ENCODE data around the gene SMTNL2. TPM values are rescaled to one million over a fixed set of nuclear protein-coding genes. Genes with fewer than 3 reads are reported as not detected.

Gene SMTNL2
- total RNA-seq, 1 donor from 2014 or later: 22.0 TPM

DNA sequence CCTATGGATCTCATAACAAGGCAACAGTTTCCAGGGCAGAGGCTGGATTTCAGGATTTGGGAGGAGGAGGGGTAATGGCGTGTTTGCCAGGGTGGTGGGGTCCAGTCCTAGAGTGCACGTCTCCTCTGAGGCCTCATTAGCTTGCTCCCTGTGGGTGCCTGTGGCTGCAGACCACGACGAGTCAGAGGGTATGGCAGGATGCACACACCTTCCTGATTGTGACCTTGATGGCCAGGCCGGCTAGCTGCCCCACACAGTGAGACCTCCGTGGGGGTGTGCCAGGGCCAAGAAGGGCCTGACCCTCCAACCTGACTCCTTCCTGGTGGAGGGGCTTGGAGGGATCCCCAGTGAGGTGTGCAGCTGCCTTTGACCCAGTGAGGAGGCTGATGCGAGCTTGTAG lies 4.0 kb upstream of the SMTNL2 start:
- no peak for DNase-seq
- Mint-ChIP-seq H3K36me3 (ENCODE audit: unreplicated experiment) (no peaks in the 10 kb centered on the region), H3K4me3 (ENCODE audit: unreplicated experiment) (no peak overlapping the region), H3K27ac (ENCODE audit: unreplicated experiment) (no peak overlapping the region), H3K4me1 (ENCODE audit: low read depth, unreplicated experiment) (peaks cover 35% of the 10 kb centered on the region), H3K9me3 (ENCODE audit: unreplicated experiment) (peaks cover 18% of the 10 kb centered on the region), H3K27me3 (ENCODE audit: unreplicated experiment) (peaks cover 24% of the 10 kb centered on the region)
- TF ChIP-seq CTCF (IDR thresholded peaks at IDR 0.05; ENCODE audit: partially characterized antibody, unreplicated experiment): no peak

DNA sequence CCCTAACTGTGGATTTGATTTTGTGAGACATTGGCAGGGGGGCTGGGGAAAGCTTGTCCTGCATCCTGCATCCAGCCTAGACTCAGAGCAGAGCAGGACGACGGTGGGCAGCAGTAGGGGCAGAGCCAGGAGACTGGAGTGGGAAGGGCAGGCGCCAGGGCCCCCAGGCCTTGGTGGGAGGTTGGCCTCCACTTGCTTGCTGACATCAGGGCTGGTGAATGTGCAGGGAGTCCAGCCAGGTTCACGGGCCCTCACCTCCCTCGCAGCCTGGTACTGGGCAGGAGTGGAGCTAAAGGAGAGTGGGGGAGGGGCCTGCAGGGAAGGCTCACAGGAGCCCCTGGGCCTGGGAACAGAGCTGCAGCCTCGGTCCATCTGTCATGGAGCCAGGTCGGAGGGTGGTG lies 2.2 kb upstream of the SMTNL2 start:
- H3K27ac Mint-ChIP-seq (ENCODE audit: unreplicated experiment): peak overlapping the region; percentile 92
- H3K27me3 Mint-ChIP-seq (ENCODE audit: unreplicated experiment): peaks cover 28% of the 10 kb centered on the region

GRCh38 chr17:4582691-4583090 lies 1.6 kb upstream of the SMTNL2 start:
- no peaks in the 10 kb centered on the region for H3K36me3 Mint-ChIP-seq (ENCODE audit: unreplicated experiment)
- H3K9me3 Mint-ChIP-seq (ENCODE audit: unreplicated experiment): peaks cover 19% of the 10 kb centered on the region
- peak overlapping the region; percentile 92 for H3K27ac Mint-ChIP-seq (ENCODE audit: unreplicated experiment)
- peaks cover 28% of the 10 kb centered on the region for H3K27me3 Mint-ChIP-seq (ENCODE audit: unreplicated experiment)
- TF ChIP-seq CTCF (IDR thresholded peaks at IDR 0.05; ENCODE audit: partially characterized antibody, unreplicated experiment): no peak
- H3K4me1 Mint-ChIP-seq (ENCODE audit: low read depth, unreplicated experiment): peaks cover 39% of the 10 kb centered on the region
- peak; percentile 65 for DNase-seq
- H3K4me3 Mint-ChIP-seq (ENCODE audit: unreplicated experiment): peak overlapping the region; percentile 90

More for the DNA sequence above, 2.2 kb upstream of the SMTNL2 start:
- no peaks in the 10 kb centered on the region for H3K36me3 Mint-ChIP-seq (ENCODE audit: unreplicated experiment)
- peaks cover 19% of the 10 kb centered on the region for H3K9me3 Mint-ChIP-seq (ENCODE audit: unreplicated experiment)
- H3K4me3 Mint-ChIP-seq (ENCODE audit: unreplicated experiment): peak overlapping the region; percentile 60
- DNase-seq: peak; percentile 50
- no peak for TF ChIP-seq CTCF (IDR thresholded peaks at IDR 0.05; ENCODE audit: partially characterized antibody, unreplicated experiment)
- H3K4me1 Mint-ChIP-seq (ENCODE audit: low read depth, unreplicated experiment): peaks cover 39% of the 10 kb centered on the region

- H3K9me3 Mint-ChIP-seq (ENCODE audit: unreplicated experiment): peaks cover 15% of the 10 kb centered on the region
- no peaks in the 10 kb centered on the region for H3K36me3 Mint-ChIP-seq (ENCODE audit: unreplicated experiment)
- H3K4me1 Mint-ChIP-seq (ENCODE audit: low read depth, unreplicated experiment): peaks cover 38% of the 10 kb centered on the region
- H3K27ac Mint-ChIP-seq (ENCODE audit: unreplicated experiment): peak overlapping the region; percentile 92
- H3K27me3 Mint-ChIP-seq (ENCODE audit: unreplicated experiment): peaks cover 24% of the 10 kb centered on the region
- TF ChIP-seq CTCF (IDR thresholded peaks at IDR 0.05; ENCODE audit: partially characterized antibody, unreplicated experiment): no peak
- H3K4me3 Mint-ChIP-seq (ENCODE audit: unreplicated experiment): peak overlapping the region; percentile 90
- DNase-seq: peak; percentile 52
Measured at GRCh38 chr17:4583206-4583605, 1.1 kb upstream of the SMTNL2 start.

DNA sequence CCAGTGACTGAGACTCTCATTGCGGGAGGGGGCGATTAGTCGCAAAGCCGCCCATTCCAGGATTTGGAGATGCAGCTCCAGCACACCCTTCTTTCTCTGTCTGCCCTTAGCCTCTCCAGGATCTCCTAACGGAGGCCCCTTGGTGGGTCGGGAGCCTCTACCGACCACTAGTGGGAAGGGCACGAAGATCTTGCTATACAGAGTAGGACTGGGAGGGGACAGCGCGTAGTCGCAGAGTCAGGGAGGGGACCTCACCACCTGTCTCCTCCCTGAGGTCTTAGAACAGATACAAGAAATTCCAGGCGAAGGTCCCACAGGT lies 588 bp upstream of the SMTNL2 start:
- DNase-seq: peak; percentile 74
- H3K27me3 Mint-ChIP-seq (ENCODE audit: unreplicated experiment): peaks cover 24% of the 10 kb centered on the region
- peak overlapping the region; percentile 92 for H3K27ac Mint-ChIP-seq (ENCODE audit: unreplicated experiment)
- H3K36me3 Mint-ChIP-seq (ENCODE audit: unreplicated experiment): no peaks in the 10 kb centered on the region
- H3K9me3 Mint-ChIP-seq (ENCODE audit: unreplicated experiment): peaks cover 15% of the 10 kb centered on the region
- peak; percentile 48 for TF ChIP-seq CTCF (IDR thresholded peaks at IDR 0.05; ENCODE audit: partially characterized antibody, unreplicated experiment)
- H3K4me1 Mint-ChIP-seq (ENCODE audit: low read depth, unreplicated experiment): peaks cover 38% of the 10 kb centered on the region
- peak overlapping the region; percentile 90 for H3K4me3 Mint-ChIP-seq (ENCODE audit: unreplicated experiment)
